GM12873 (cell line): ENCODE measurements around the gene HAND2.

Experiments used
- CTCF ChIP-seq: IDR thresholded peaks from 2 replicates; pipeline ENCODE4 v1.5.1; 2012; ENCODE audit warnings: low read depth, mild to moderate bottlenecking, moderate library complexity, low read length, control low read depth; ENCODE audit not compliant: insufficient read depth; ENCODE audit errors: missing control alignments

HAND2 gene

GRCh38 chr4:173508386-173509035 is 21.5 kb downstream of the HAND2 start:
- TF ChIP-seq CTCF, result no peak

- TF ChIP-seq CTCF, result no peak
Observed at GRCh38 chr4:173507471-173508385, 22.3 kb downstream of the HAND2 start.

GRCh38 chr4:173506597-173507211 is 23.3 kb downstream of the HAND2 start:
- TF ChIP-seq CTCF, result no peak

- TF ChIP-seq CTCF, result peak; percentile 80
Observed at GRCh38 chr4:173505924-173506518, 24.0 kb downstream of the HAND2 start.

GRCh38 chr4:173504181-173504503 is 25.9 kb downstream of the HAND2 start:
- no peak for TF ChIP-seq CTCF

GRCh38 chr4:173503330-173504180 is 26.5 kb downstream of the HAND2 start:
- TF ChIP-seq CTCF, result no peak

- no peak for TF ChIP-seq CTCF
Observed at GRCh38 chr4:173502282-173502681, 27.7 kb downstream of the HAND2 start.
